HT-29 (cell line): Measurements from ENCODE around the gene PSEN2. TPM values are rescaled to one million over a fixed set of nuclear protein-coding genes. Genes with fewer than 3 reads are reported as not detected.

Experiments used
- DNase-seq: peaks from one replicate; pipeline ENCODE4 v3.0.0-alpha.2; 2015; ENCODE audit warnings: low spot score
- total RNA-seq: library from RNA; depleted of rRNA; stranded (reverse); fragments of >200 nt; shearing (Covaris generic); gene quantifications from 2 replicates; pipeline ENCODE4 v1.2.3, GENCODE V29; 2014

The PSEN2 gene
- total RNA-seq, 1 experiment from 2014 or later: 16.2 TPM

- DNase-seq: no peak
Observed at GRCh38 chr1:226864311-226864710, 6.1 kb upstream of the PSEN2 start.

- DNase-seq: no peak
Observed at GRCh38 chr1:226865590-226865989, 4.8 kb upstream of the PSEN2 start.

- no peak for DNase-seq
Observed at GRCh38 chr1:226867461-226868054, 2.9 kb upstream of the PSEN2 start.

GRCh38 chr1:226868726-226869125 lies 1.7 kb upstream of the PSEN2 start:
- no peak for DNase-seq

GRCh38 chr1:226870026-226870400 lies 403 bp upstream of the PSEN2 start:
- DNase-seq: no peak

- DNase-seq: no peak
Observed at GRCh38 chr1:226871636-226872327, 1.4 kb downstream of the PSEN2 start.

GRCh38 chr1:226872437-226872836 lies 2.0 kb downstream of the PSEN2 start:
- no peak for DNase-seq

GRCh38 chr1:226873771-226874578 lies 3.6 kb downstream of the PSEN2 start:
- no peak for DNase-seq

- DNase-seq: no peak
Observed at GRCh38 chr1:226874579-226875425, 4.4 kb downstream of the PSEN2 start.

- DNase-seq: peak; percentile 92
Observed at GRCh38 chr1:226875641-226876295, 5.4 kb downstream of the PSEN2 start.

- no peak for DNase-seq
Observed at GRCh38 chr1:226877669-226878068, 7.3 kb downstream of the PSEN2 start.

GRCh38 chr1:226880372-226881287 lies 10.2 kb downstream of the PSEN2 start:
- no peak for DNase-seq

GRCh38 chr1:226881515-226882185 lies 11.2 kb downstream of the PSEN2 start:
- no peak for DNase-seq

GRCh38 chr1:226882187-226882586 lies 11.8 kb downstream of the PSEN2 start:
- no peak for DNase-seq

- no peak for DNase-seq
Observed at GRCh38 chr1:226882631-226883409, 12.4 kb downstream of the PSEN2 start.

GRCh38 chr1:226883630-226884029 lies 13.2 kb downstream of the PSEN2 start:
- DNase-seq: no peak

- no peak for DNase-seq
Observed at GRCh38 chr1:226884116-226884625, 13.8 kb downstream of the PSEN2 start.
